Natural killer cell (primary cell): ENCODE measurements around the gene CSNK1G2. TPM values are rescaled to one million over a fixed set of nuclear protein-coding genes. Genes with fewer than 3 reads are reported as not detected.

Source experiments
- ATAC-seq, 3 donors: fragments of 150-1000 bp in 2 of 3; fragments of 200-7000 bp in 1 of 3; cut with Tn5 transposase; 1 replicate in 1 of 3; 2 replicates in 2 of 3; pipeline ENCODE4 v1.10.0; 2021; ENCODE audit warnings: mild to moderate bottlenecking in 2 of 3, moderate library complexity in 2 of 3
- DNase-seq, 2 donors: peaks; one replicate each; pipeline versions ENCODE4 v3.0.0 to v3.0.0-alpha.2; 2013 to 2021; ENCODE audit warnings: mixed read lengths in 1 of 2
- H3K27ac ChIP-seq: one replicate; pipeline ENCODE4 v1.5.1; 2013; ENCODE audit warnings: mild to moderate bottlenecking, low read length
- H3K27me3 ChIP-seq: one replicate; pipeline ENCODE4 v1.6.1; 2013; ENCODE audit warnings: low read length; ENCODE audit not compliant: control insufficient read depth, insufficient read depth
- H3K36me3 ChIP-seq: one replicate; pipeline ENCODE4 v1.6.1; 2013; ENCODE audit warnings: low read length; ENCODE audit not compliant: control insufficient read depth, insufficient read depth
- H3K4me1 ChIP-seq: one replicate; pipeline ENCODE4 v1.6.1; 2013; ENCODE audit warnings: low read length; ENCODE audit not compliant: control insufficient read depth, insufficient read depth
- H3K4me3 ChIP-seq: one replicate; pipeline ENCODE4 v1.5.1; 2013; ENCODE audit warnings: low read length
- H3K9me3 ChIP-seq: one replicate; pipeline ENCODE4 v1.6.1; 2013; ENCODE audit warnings: low read length; ENCODE audit not compliant: control insufficient read depth, insufficient read depth
- H3K27ac Mint-ChIP-seq, 2 donors: one replicate each; pipeline ENCODE4 v1.8.0; 2022; ENCODE audit warnings: mild to moderate bottlenecking in 2 of 2, mixed read lengths in 2 of 2, moderate library complexity in 1 of 2
- H3K27me3 Mint-ChIP-seq, 2 donors: one replicate each; pipeline ENCODE4 v1.8.0; 2022; ENCODE audit warnings: low read depth in 2 of 2, mixed read lengths in 2 of 2
- H3K36me3 Mint-ChIP-seq: one replicate; pipeline ENCODE4 v1.8.0; 2022; ENCODE audit warnings: mixed read lengths
- H3K4me1 Mint-ChIP-seq, 2 donors: one replicate each; pipeline ENCODE4 v1.8.0; 2022; ENCODE audit warnings: mixed read lengths in 2 of 2
- H3K4me3 Mint-ChIP-seq: one replicate; pipeline ENCODE4 v1.8.0; 2022; ENCODE audit warnings: mild to moderate bottlenecking, moderate library complexity, mixed read lengths
- H3K9me3 Mint-ChIP-seq, 2 donors: one replicate each; pipeline ENCODE4 v1.8.0; 2022; ENCODE audit warnings: mixed read lengths in 2 of 2
- CTCF ChIP-seq: fragments of 200-600 bp; IDR thresholded peaks from one replicate; pipeline ENCODE4 v1.8.0; 2022; ENCODE audit warnings: antibody characterized with exemption
- WGBS: methylation state at CpG from one replicate; pipeline ENCODE4 v1.1.7; 2013; ENCODE audit warnings: missing lambda C conversion rate; ENCODE audit not compliant: insufficient coverage; 5-methylcytosine and 5-hydroxymethylcytosine counted together
- intact Hi-C: fragments of 100-400 bp; cut with micrococcal nuclease; formaldehyde crosslinking; loops from one replicate; pipeline ENCODE4 v1.14.2; 2022
- total RNA-seq, 4 donors: library from RNA; stranded (reverse); fragments of 120-200 nt in 1 of 4; gene quantifications; one replicate each; pipeline versions ENCODE4 v1.2.3 to v1.2.4, GENCODE V29; 2013 to 2022

CSNK1G2 gene
- total RNA-seq, 3 donors from 2014 or later (not counting 1 experiment from before 2014, with no cell fraction given) = 138 to 143 (median 139) TPM

DNA sequence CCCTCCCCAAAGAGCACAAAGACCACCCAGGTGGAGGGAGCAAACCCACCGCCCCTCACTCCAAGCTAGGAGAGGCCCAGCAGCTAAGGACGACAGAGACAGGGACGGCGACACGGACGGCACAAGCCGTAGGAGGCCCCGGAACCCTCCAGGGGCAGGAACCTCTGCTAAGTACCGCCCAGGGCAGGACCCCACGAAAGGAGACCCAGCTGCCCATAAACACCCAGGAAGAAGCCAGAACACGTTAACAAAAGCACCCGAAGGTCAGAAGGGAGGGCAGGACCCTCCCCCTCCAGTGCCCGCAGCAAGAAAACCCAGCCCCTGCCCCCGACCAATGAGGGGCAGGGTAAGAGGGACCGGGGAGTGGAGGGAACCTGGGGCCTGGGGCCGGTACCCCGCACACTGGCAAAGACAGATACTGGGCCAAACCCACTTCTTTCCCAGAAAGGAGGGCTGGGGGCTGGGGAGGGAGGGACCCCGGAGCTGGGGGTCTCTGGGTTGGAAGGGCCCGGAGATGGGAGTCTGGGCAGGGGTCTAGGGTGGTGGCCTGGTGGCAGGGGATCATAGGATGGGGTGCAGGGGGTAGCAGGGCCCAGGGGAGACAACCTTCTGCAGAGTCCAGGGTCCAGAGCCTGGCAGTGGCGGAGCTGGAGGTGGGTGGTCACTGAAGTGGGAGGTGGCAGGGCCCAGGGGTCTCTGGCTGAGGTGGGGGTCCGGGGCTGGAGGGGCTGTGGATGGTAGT, 72.1 kb downstream of the CSNK1G2 start:
- Mint-ChIP-seq H3K4me3 (peak overlapping the region; percentile 25), H3K27me3 (no peaks in the 10 kb centered on the region), H3K9me3 (no peaks in the 10 kb centered on the region), H3K27ac (peak overlapping the region; percentile 46 to 82), H3K36me3 (no peaks in the 10 kb centered on the region), H3K4me1 (peaks cover 13 to 44% of the 10 kb centered on the region in 2 donors)
- no peak for DNase-seq
- no peaks in the 10 kb centered on the region for H3K9me3 ChIP-seq
- peaks cover 23% of the 10 kb centered on the region for H3K4me1 ChIP-seq
- intact Hi-C loops = no loop called here
- H3K27me3 ChIP-seq = no peaks in the 10 kb centered on the region
- H3K36me3 ChIP-seq = no peaks in the 10 kb centered on the region
- TF ChIP-seq CTCF = no peak
- H3K27ac ChIP-seq = no peak overlapping the region
- H3K4me3 ChIP-seq = no peak overlapping the region
- WGBS = 96% methylated on average over 20 of the region's 21 CpGs
- peak in 1 of 3 donors; percentile 28 for ATAC-seq

DNA sequence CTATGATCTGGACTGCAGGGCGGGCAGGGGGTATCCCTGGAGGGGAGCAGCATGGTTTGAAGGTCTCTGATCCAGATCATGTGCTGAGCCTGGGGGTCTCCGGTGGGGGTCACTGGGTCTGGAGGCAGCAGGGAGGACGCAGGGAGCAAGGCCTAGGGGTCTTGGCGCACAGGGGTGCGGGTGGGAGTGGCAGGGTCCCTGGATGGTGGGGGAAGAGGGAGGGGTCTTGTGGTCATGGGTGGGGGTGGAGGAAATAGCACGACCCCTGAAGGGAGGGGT, 72.7 kb downstream of the CSNK1G2 start:
- H3K36me3 ChIP-seq = no peaks in the 10 kb centered on the region
- H3K27ac Mint-ChIP-seq = peak overlapping the region in 1 of 2 donors; percentile 82
- DNase-seq = no peak
- H3K4me1 Mint-ChIP-seq = peaks cover 13 to 44% of the 10 kb centered on the region in 2 donors
- ATAC-seq = no peak
- WGBS = 90% methylated on average over 6 of the region's 6 CpGs
- H3K4me3 Mint-ChIP-seq = peak overlapping the region; percentile 25
- H3K36me3 Mint-ChIP-seq = no peaks in the 10 kb centered on the region
- no peaks in the 10 kb centered on the region for H3K9me3 ChIP-seq
- H3K4me1 ChIP-seq = peaks cover 23% of the 10 kb centered on the region
- intact Hi-C loops = no loop called here
- no peak overlapping the region for H3K27ac ChIP-seq
- no peak overlapping the region for H3K4me3 ChIP-seq
- no peaks in the 10 kb centered on the region for H3K27me3 ChIP-seq
- no peaks in the 10 kb centered on the region for H3K27me3 Mint-ChIP-seq
- no peaks in the 10 kb centered on the region for H3K9me3 Mint-ChIP-seq
- TF ChIP-seq CTCF = no peak

- 87% methylated on average over 5 of the region's 5 CpGs for WGBS
- no peaks in the 10 kb centered on the region for H3K9me3 Mint-ChIP-seq
- TF ChIP-seq CTCF = no peak
- H3K4me3 ChIP-seq = no peak overlapping the region
- no peaks in the 10 kb centered on the region for H3K36me3 Mint-ChIP-seq
- ATAC-seq = no peak
- H3K4me1 Mint-ChIP-seq = peaks cover 13 to 44% of the 10 kb centered on the region in 2 donors
- no peaks in the 10 kb centered on the region for H3K9me3 ChIP-seq
- peaks cover 23% of the 10 kb centered on the region for H3K4me1 ChIP-seq
- H3K27ac Mint-ChIP-seq = peak overlapping the region in 1 of 2 donors; percentile 82
- H3K27me3 Mint-ChIP-seq = no peaks in the 10 kb centered on the region
- no peaks in the 10 kb centered on the region for H3K36me3 ChIP-seq
- H3K27me3 ChIP-seq = no peaks in the 10 kb centered on the region
- H3K4me3 Mint-ChIP-seq = no peak overlapping the region
- DNase-seq = no peak
- intact Hi-C loops = no loop called here
- H3K27ac ChIP-seq = no peak overlapping the region
These were observed 73.2 kb downstream of the CSNK1G2 start for GRCh38 chr19:2014131-2014571.
